HG02840 (cell line): ENCODE measurements around the gene LAMA4.
"Not testable (repeated sequence)": the region's sequence is repeated elsewhere in the genome, so short reads cannot be mapped to it uniquely, and the experiment has no call there.

ENCODE experiments used
- ATAC-seq: cut with Tn5 transposase; IDR thresholded peaks from one replicate; pipeline ENCODE4 v1.9.1; 2021; ENCODE audit warnings: mild to moderate bottlenecking, moderate library complexity, moderate number of reproducible peaks; ENCODE audit not compliant: unreplicated experiment, low FRiP score

The LAMA4 gene

GRCh38 chr6:112113431-112113830 lies 140.9 kb downstream of the LAMA4 start:
- ATAC-seq: no peak

GRCh38 chr6:112109262-112109661 lies 145.1 kb downstream of the LAMA4 start:
- ATAC-seq: no peak

GRCh38 chr6:112106562-112106961 lies 147.8 kb downstream of the LAMA4 start:
- no peak for ATAC-seq

- not testable (repeated sequence) for ATAC-seq
These were observed 148.3 kb downstream of the LAMA4 start for GRCh38 chr6:112106026-112106425.

- ATAC-seq: no peak
These were observed 153.8 kb downstream of the LAMA4 start for GRCh38 chr6:112100561-112100960.

GRCh38 chr6:112096901-112097300 lies 157.5 kb downstream of the LAMA4 start:
- no peak for ATAC-seq

- no peak for ATAC-seq
These were observed 166.5 kb downstream of the LAMA4 start for GRCh38 chr6:112087916-112088315.

- ATAC-seq: peak; percentile 99
These were observed 167.0 kb downstream of the LAMA4 start, which contains the start of the genes FAM229B and TUBE1 for GRCh38 chr6:112087136-112087911. Gene FAM229B (plus strand): TSS chr6:112087591. CDS start chr6:112099284, 11,693 bp downstream. Gene TUBE1 (minus strand): TSS chr6:112087482. CDS start chr6:112087434, 48 bp downstream.

GRCh38 chr6:112086744-112087135 lies 167.6 kb downstream of the LAMA4 start:
- ATAC-seq: peak; percentile 13

GRCh38 chr6:112085286-112086065 lies 168.9 kb downstream of the LAMA4 start:
- ATAC-seq: no peak

GRCh38 chr6:112081569-112081968 lies 172.8 kb downstream of the LAMA4 start:
- no peak for ATAC-seq

GRCh38 chr6:112066606-112067005 lies 187.8 kb downstream of the LAMA4 start:
- ATAC-seq: no peak

- ATAC-seq: no peak
These were observed 188.9 kb downstream of the LAMA4 start for GRCh38 chr6:112065426-112065986.

- ATAC-seq: no peak
These were observed 191.4 kb downstream of the LAMA4 start for GRCh38 chr6:112062966-112063365.

- no peak for ATAC-seq
These were observed 192.8 kb downstream of the LAMA4 start for GRCh38 chr6:112061605-112062004.
